HepG2 (cell line): ENCODE results near the gene CAPN12. TPM values are rescaled to one million over a fixed set of nuclear protein-coding genes. Genes with fewer than 3 reads are reported as not detected.

ENCODE experiments used
- ATAC-seq: fragments of 200-7000 bp; cut with Tn5 transposase; 3 replicates; pipeline ENCODE4 v1.9.1; 2020; ENCODE audit warnings: mild to moderate bottlenecking, moderate library complexity
- BruUV-seq: library from RNA; stranded (reverse); fragments of 400-500 nt; replicated peaks from 2 replicates; lab custom pipeline; 2021; lab: Mats Ljungman, UMichigan
- CTCF ChIA-PET: fragments of 300-600 bp; formaldehyde crosslinking; extraction: SDS; loops from one replicate; lab custom pipeline; 2021; ENCODE audit warnings: low total read pairs, inconsistent platforms, low intra/inter-chr PET ratio; lab: Yijun Ruan, JAX
- POLR2A ChIA-PET: fragments of 350-600 bp; sonication (Branson Sonifier 250); formaldehyde crosslinking; loops from one replicate; lab custom pipeline; 2020; ENCODE audit warnings: antibody characterized with exemption, inconsistent platforms; lab: Yijun Ruan, JAX
- DNase-seq: peaks from one replicate; pipeline ENCODE4 v3.0.0-alpha.2; 2015; ENCODE audit warnings: low spot score
- FAIRE-seq: peaks from 3 replicates; lab custom pipeline; 2011; peaks lifted over from hg19 to GRCh38; lab: Jason Lieb, UNC
- H2AFZ ChIP-seq: one replicate; pipeline ENCODE4 v1.6.1; 2011; ENCODE audit warnings: low read length, inconsistent platforms
- H3K27ac ChIP-seq: fragments of 300-600 bp; 3 replicates; pipeline ENCODE4 v1.8.0; 2011; ENCODE audit warnings: mixed run types, mild to moderate bottlenecking, mixed read lengths, low read length, inconsistent platforms; ENCODE audit not compliant: insufficient read depth; ENCODE audit errors: extremely low read length
- H3K27me3 ChIP-seq, 2 experiments: fragments of 200-600 bp in 1 of 2; 2 replicates in 1 of 2; 3 replicates in 1 of 2; pipeline versions ENCODE4 v1.6.0 to v1.8.0; 2011; ENCODE audit warnings: low read length in 2 of 2, mild to moderate bottlenecking in 2 of 2, moderate library complexity in 2 of 2, inconsistent platforms in 1 of 2; ENCODE audit not compliant: insufficient read depth in 2 of 2, control insufficient read depth in 1 of 2
- H3K36me3 ChIP-seq, 2 experiments: fragments of 200-600 bp in 1 of 2; replicated peaks in 1 of 2; 2 replicates in 1 of 2; 3 replicates in 1 of 2; pipeline versions ENCODE4 v1.5.1 to v1.8.0; 2011; ENCODE audit warnings: low read length in 2 of 2, inconsistent platforms in 1 of 2; ENCODE audit not compliant: insufficient read depth in 2 of 2, control insufficient read depth in 1 of 2
- H3K4me1 ChIP-seq: 2 replicates; pipeline ENCODE4 v1.5.1; 2012; ENCODE audit warnings: low read length, inconsistent platforms; ENCODE audit not compliant: insufficient read depth
- H3K4me2 ChIP-seq: 2 replicates; pipeline ENCODE4 v1.6.0; 2011; ENCODE audit warnings: low read depth, low read length, inconsistent platforms
- H3K4me3 ChIP-seq, 3 experiments: fragments of 200-600 bp in 1 of 3; sonication (generic), shearing (Covaris generic) in 1 of 3; replicated peaks in 1 of 3; 2 replicates each; pipeline ENCODE4 v1.5.1; 2011 to 2016; ENCODE audit warnings: low read length in 3 of 3, inconsistent platforms in 2 of 3, low read depth in 2 of 3, mild to moderate bottlenecking in 2 of 3, control low read depth in 1 of 3, mixed read lengths in 1 of 3; ENCODE audit not compliant: insufficient read depth in 1 of 3
- H3K79me2 ChIP-seq: one replicate; pipeline ENCODE4 v1.6.1; 2011; ENCODE audit warnings: low read length, inconsistent platforms; ENCODE audit not compliant: insufficient read depth
- H3K9ac ChIP-seq: 2 replicates; pipeline ENCODE4 v1.6.0; 2011; ENCODE audit warnings: mild to moderate bottlenecking, low read depth, low read length, inconsistent platforms; ENCODE audit not compliant: insufficient read depth
- H3K9me3 ChIP-seq: 2 replicates; pipeline ENCODE4 v1.5.1; 2012; ENCODE audit warnings: mild to moderate bottlenecking, low read length
- H4K20me1 ChIP-seq: 2 replicates; pipeline ENCODE4 v1.6.0; 2011; ENCODE audit warnings: inconsistent platforms, mild to moderate bottlenecking, low read length, moderate library complexity; ENCODE audit not compliant: insufficient read depth
- ISL2 ChIP-seq: sonication (generic); formaldehyde crosslinking; IDR thresholded peaks from 2 replicates; pipeline ENCODE4 v1.5.0; 2020; ENCODE audit warnings: missing genetic modification reagents
- KLF16 ChIP-seq, 2 experiments: sonication (generic) in 1 of 2; formaldehyde crosslinking in 1 of 2; IDR thresholded peaks; 2 replicates each; pipeline versions ENCODE4 v1.6.1 to v1.8.0; 2016 to 2023; ENCODE audit warnings: missing genetic modification reagents in 2 of 2, missing compliant biosample characterization in 1 of 2
- MXD3 ChIP-seq: IDR thresholded peaks from 2 replicates; pipeline ENCODE4 v1.6.1; 2016; ENCODE audit warnings: mild to moderate bottlenecking, missing biosample characterization, missing genetic modification reagents
- NFATC3 ChIP-seq: sonication (generic); formaldehyde crosslinking; IDR thresholded peaks from 2 replicates; pipeline ENCODE4 v1.5.1; 2020; ENCODE audit warnings: mild to moderate bottlenecking, missing genetic modification reagents
- PATZ1 ChIP-seq: sonication (generic); formaldehyde crosslinking; IDR thresholded peaks from 2 replicates; pipeline ENCODE4 v1.4.0; 2020; ENCODE audit warnings: missing genetic modification reagents
- U2AF2 ChIP-seq: fragments of 200-400 bp; formaldehyde crosslinking; IDR thresholded peaks from 2 replicates; pipeline ENCODE4 v1.6.1; 2017; ENCODE audit warnings: low read depth, mild to moderate bottlenecking, low read length
- ZFP90 ChIP-seq: sonication (generic); formaldehyde crosslinking; IDR thresholded peaks from 2 replicates; pipeline ENCODE4 v1.8.0; 2022; ENCODE audit warnings: missing genetic modification reagents, mild to moderate bottlenecking, inconsistent platforms, borderline replicate concordance
- ZNF24 ChIP-seq: fragments of 450-650 bp; IDR thresholded peaks from 2 replicates; pipeline ENCODE4 v1.6.1; 2017; ENCODE audit warnings: antibody characterized with exemption, mild to moderate bottlenecking
- ZNF263 ChIP-seq: sonication (generic); formaldehyde crosslinking; IDR thresholded peaks from 2 replicates; pipeline ENCODE4 v1.4.0; 2020; ENCODE audit warnings: missing genetic modification reagents
- ZNF414 ChIP-seq: sonication (generic); formaldehyde crosslinking; IDR thresholded peaks from 2 replicates; pipeline ENCODE4 v1.5.0; 2020; ENCODE audit warnings: missing genetic modification reagents
- ZNF615 ChIP-seq: sonication (generic); formaldehyde crosslinking; IDR thresholded peaks from 2 replicates; pipeline ENCODE4 v1.5.0; 2020; ENCODE audit warnings: mild to moderate bottlenecking, missing genetic modification reagents, borderline replicate concordance
- ZNF687 ChIP-seq: sonication (generic); formaldehyde crosslinking; IDR thresholded peaks from 2 replicates; pipeline ENCODE4 v1.5.1; 2020; ENCODE audit warnings: mild to moderate bottlenecking, missing genetic modification reagents, moderate library complexity
- ZNF7 ChIP-seq: IDR thresholded peaks from 2 replicates; pipeline ENCODE4 v1.6.1; 2016; ENCODE audit warnings: missing biosample characterization, missing genetic modification reagents
- ZNF816 ChIP-seq: sonication (generic); formaldehyde crosslinking; IDR thresholded peaks from 2 replicates; pipeline ENCODE4 v1.8.0; 2022; ENCODE audit warnings: missing genetic modification reagents, mild to moderate bottlenecking, borderline replicate concordance
- WGBS: methylation state at CpG from one replicate; pipeline ENCODE4 v1.1.6; 2017; ENCODE audit warnings: low lambda C conversion rate; 5-methylcytosine and 5-hydroxymethylcytosine counted together
- in situ Hi-C: cut with HindIII; loops from 2 replicates; pipeline ENCODE4 v1.10.0; 2017; ENCODE audit warnings: low pct_unique_long_range_greater_than_20kb; ENCODE audit not compliant: extremely low pct_ligation_motif_present
- intact Hi-C: fragments of 100-400 bp; cut with micrococcal nuclease; formaldehyde crosslinking; loops from one replicate; pipeline ENCODE4 v1.10.0; 2022; ENCODE audit not compliant: unreplicated experiment
- polyA plus RNA-seq, 8 experiments: library from polyadenylated mRNA; depleted of rRNA in 3 of 8; stranded (reverse) in 7 of 8; unstranded in 1 of 8; fragments of >200 nt; fragmentation: Illumina TruSeq in 4 of 8; extraction: Trizol in 4 of 8; gene quantifications; 2 replicates each; pipeline versions ENCODE4 v1.2.1 to v1.2.3, GENCODE V29; 2011 to 2016; ENCODE audit warnings: low read depth in 4 of 8, missing spikeins in 1 of 8, mixed read lengths in 1 of 8; ENCODE audit not compliant: insufficient read depth in 1 of 8
- total RNA-seq, 5 experiments: library from RNA; depleted of rRNA; stranded (reverse); fragments of >200 nt; fragmentation: Illumina TruSeq; extraction: Trizol; gene quantifications; 2 replicates each; pipeline ENCODE4 v1.2.3, GENCODE V29; 2016; ENCODE audit warnings: low read depth in 1 of 5

CAPN12 gene
- total and polyA plus RNA-seq, 2 of the 13 experiments (the other 11 are each of a cell fraction or from before 2014, with no cell fraction given): 1.6 to 13.6 TPM

GRCh38 chr19:38685666-38686529, 58.4 kb downstream of the CAPN12 start:
- intact Hi-C loops: loop anchor here (5.0 kb wide), 1 partner anchor 34 kb away; no protein-coding TSS in a partner anchor
- FAIRE-seq: peak; percentile 81
- DNase-seq: peak; percentile 65
- in situ Hi-C loops: no loop called here
- ATAC-seq: peak; percentile 58
- H2AFZ ChIP-seq: no peak overlapping the region
- peaks cover 100% of the 10 kb centered on the region for H3K4me1 ChIP-seq
- peak overlapping the region; percentile 67 for H3K9ac ChIP-seq
- TSS peak; percentile 59 for BruUV-seq
- peak overlapping the region in 1 of 3 experiments; percentile 49; a peak in 2 of 6 replicates for H3K4me3 ChIP-seq
- peaks cover 100% of the 10 kb centered on the region for H3K79me2 ChIP-seq
- H3K27ac ChIP-seq: peak overlapping the region; percentile 85
- peaks cover 3% of the 10 kb centered on the region; the same call in 1 of the 2 replicates for H4K20me1 ChIP-seq
- peak overlapping the region; percentile 68 for H3K4me2 ChIP-seq
- no peaks in the 10 kb centered on the region for H3K9me3 ChIP-seq
- H3K27me3 ChIP-seq: no peaks in the 10 kb centered on the region
- peaks cover 10 to 15% of the 10 kb centered on the region in 2 experiments; a peak in 4 of 5 replicates for H3K36me3 ChIP-seq
- 8% methylated on average over 10 of the region's 10 CpGs for WGBS
- ChIA-PET POLR2A (interaction anchor here (0.6 to 3.4 kb wide), 12 partner anchors 10 to 44 kb away, joined by 3 to 51 read pairs (median 4); partner anchors contain the start of gene ACTN4), CTCF (interaction anchor here (1.2 kb wide), 1 partner anchor 51 kb away, joined by 3 read pairs; no protein-coding TSS in a partner anchor)
- TF ChIP-seq ZNF687 (CRISPR knock-in tag) (peak; percentile 25; the same call in 1 of the 2 replicates), MXD3 (CRISPR knock-in tag) (no peak), ZNF615 (no peak), U2AF2 (no peak), ZNF7 (CRISPR knock-in tag) (no peak), NFATC3 (no peak), ZNF263 (no peak), ISL2 (CRISPR knock-in tag) (peak; percentile 27; the same call in 1 of the 2 replicates), ZNF24 (no peak), ZFP90 (CRISPR knock-in tag) (0 out of 2 replicates have a peak, but pooled peaks have one; percentile 6), ZNF414 (CRISPR knock-in tag) (no peak), KLF16 (CRISPR knock-in tag; IDR thresholded peaks at IDR 0.05) (no peak), PATZ1 (peak; percentile 64), ZNF816 (no peak)
